Measurements from ENCODE around the gene TUSC2. TPM values are rescaled to one million over a fixed set of nuclear protein-coding genes. Genes with fewer than 3 reads are reported as not detected.

The TUSC2 gene
- total RNA-seq, 1 donor from 2014 or later, result 41.4 TPM

DNA sequence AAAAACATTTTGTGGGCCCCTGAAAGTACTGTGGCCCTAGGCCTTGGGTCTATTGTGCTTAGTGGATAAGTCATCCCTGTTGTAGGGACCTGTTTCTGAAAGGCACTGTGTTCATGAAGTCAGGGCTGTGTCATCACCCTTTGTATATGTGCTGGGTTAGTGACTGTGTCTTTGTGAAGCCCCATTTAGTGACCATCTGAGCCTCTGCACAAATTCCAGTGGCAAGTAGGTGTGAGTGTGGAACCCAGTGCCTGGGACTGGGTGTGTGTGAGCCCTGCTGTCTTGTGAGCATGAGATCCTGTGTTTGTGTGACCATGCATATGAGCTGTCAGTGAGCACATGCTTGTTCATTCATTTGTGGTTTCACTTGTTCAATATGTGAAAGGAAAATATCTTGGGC is 23.4 kb downstream of the TUSC2 start:
- Histone ChIP-seq H3K27ac (ENCODE audit: low read depth, low read length) (no peak overlapping the region), H3K9ac (ENCODE audit: low read length) (no peak overlapping the region), H3K4me3 (ENCODE audit: insufficient read depth, low read depth, low read length) (no peak overlapping the region), H3K4me1 (ENCODE audit: insufficient read depth, low read length) (peaks cover 8% of the 10 kb centered on the region), H4K20me1 (ENCODE audit: insufficient read depth, low read length) (no peaks in the 10 kb centered on the region), H3K4me2 (ENCODE audit: low read length) (no peak overlapping the region), H3K36me3 (ENCODE audit: insufficient read depth, low read length) (no peaks in the 10 kb centered on the region), H2AFZ (ENCODE audit: low read depth, low read length) (no peak overlapping the region), H3K27me3 (ENCODE audit: insufficient read depth, low read length) (no peaks in the 10 kb centered on the region), H3K9me3 (ENCODE audit: insufficient read depth, low read depth, low read length) (peaks cover 2% of the 10 kb centered on the region), H3K79me2 (ENCODE audit: insufficient read depth, low read length) (no peaks in the 10 kb centered on the region)
- FAIRE-seq (no peak), DNase-seq (ENCODE audit: low read depth) (no peak)
- Mint-ChIP-seq H3K4me1 (ENCODE audit: low read depth, unreplicated experiment) (peaks cover 8% of the 10 kb centered on the region), H3K9me3 (ENCODE audit: unreplicated experiment) (no peaks in the 10 kb centered on the region), H3K36me3 (ENCODE audit: low read depth, unreplicated experiment) (peaks cover 6% of the 10 kb centered on the region), H3K27me3 (ENCODE audit: low read depth, unreplicated experiment) (no peaks in the 10 kb centered on the region), H3K4me3 (ENCODE audit: unreplicated experiment) (no peak overlapping the region), H3K27ac (ENCODE audit: unreplicated experiment) (no peak overlapping the region)
- TF ChIP-seq EZH2 (IDR thresholded peaks at IDR 0.05; ENCODE audit: insufficient read depth, low read length), result no peak
- TF ChIP-seq, protein P1, sequence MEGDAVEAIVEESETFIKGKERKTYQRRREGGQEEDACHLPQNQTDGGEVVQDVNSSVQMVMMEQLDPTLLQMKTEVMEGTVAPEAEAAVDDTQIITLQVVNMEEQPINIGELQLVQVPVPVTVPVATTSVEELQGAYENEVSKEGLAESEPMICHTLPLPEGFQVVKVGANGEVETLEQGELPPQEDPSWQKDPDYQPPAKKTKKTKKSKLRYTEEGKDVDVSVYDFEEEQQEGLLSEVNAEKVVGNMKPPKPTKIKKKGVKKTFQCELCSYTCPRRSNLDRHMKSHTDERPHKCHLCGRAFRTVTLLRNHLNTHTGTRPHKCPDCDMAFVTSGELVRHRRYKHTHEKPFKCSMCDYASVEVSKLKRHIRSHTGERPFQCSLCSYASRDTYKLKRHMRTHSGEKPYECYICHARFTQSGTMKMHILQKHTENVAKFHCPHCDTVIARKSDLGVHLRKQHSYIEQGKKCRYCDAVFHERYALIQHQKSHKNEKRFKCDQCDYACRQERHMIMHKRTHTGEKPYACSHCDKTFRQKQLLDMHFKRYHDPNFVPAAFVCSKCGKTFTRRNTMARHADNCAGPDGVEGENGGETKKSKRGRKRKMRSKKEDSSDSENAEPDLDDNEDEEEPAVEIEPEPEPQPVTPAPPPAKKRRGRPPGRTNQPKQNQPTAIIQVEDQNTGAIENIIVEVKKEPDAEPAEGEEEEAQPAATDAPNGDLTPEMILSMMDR (IDR thresholded peaks at IDR 0.05; ENCODE audit: insufficient read depth, low read depth, low read length), result no peak

DNA sequence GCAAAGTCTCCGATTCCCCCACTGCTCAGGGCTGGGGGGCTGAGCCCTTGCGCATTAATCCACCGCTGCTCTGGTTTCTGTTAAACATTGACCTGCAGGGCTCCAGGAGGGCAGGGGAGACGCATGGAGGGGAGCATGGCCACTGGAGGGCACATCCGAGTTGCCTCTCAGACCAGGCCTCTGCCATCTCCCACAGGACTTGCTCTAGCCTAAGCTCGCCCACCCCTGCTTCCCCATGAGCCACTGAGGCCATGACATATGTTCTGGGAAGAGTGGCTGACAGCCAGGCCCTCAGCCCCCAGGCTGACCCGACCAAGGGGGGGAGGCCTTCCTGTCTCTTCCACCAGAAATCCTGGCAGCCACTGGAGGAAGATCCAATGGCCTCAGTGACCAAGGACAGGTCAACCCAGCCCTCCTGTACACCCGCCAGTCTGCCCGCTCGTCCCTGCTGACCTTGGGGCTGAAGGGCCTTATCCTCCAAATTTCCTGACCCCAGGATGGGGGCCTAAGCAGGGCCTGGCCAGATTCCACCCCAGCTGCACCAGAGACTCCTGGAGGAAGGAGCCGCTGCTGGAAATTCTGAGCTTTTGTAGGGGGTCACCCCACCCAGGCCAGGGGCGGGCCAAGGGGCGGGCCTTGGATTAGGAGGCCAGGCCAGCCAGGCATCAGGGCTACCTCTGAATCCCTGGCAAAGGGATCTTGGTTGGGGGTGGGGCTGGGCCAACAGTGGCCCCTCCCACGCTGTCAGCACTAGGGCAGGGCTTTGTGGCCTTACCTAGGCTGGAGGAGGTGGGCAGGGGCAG is 24.8 kb downstream of the TUSC2 start, which contains the start of gene HYAL1:
HYAL1 (minus strand) TSS at position 562 of the 803 bp plus-strand sequence. CDS start 618 bp downstream, outside the sequence.
- H3K27ac Mint-ChIP-seq (ENCODE audit: unreplicated experiment), result peak within 1 kb of the TSS; percentile 69
- no peaks in the 10 kb centered on the region for H4K20me1 ChIP-seq (ENCODE audit: insufficient read depth, low read length)
- peaks cover 4% of the 10 kb centered on the region for H3K36me3 Mint-ChIP-seq (ENCODE audit: low read depth, unreplicated experiment)
- no peak for DNase-seq (ENCODE audit: low read depth)
- H3K79me2 ChIP-seq (ENCODE audit: insufficient read depth, low read length), result no peaks in the 10 kb centered on the region
- H3K9ac ChIP-seq (ENCODE audit: low read length), result no peak within 1 kb of the TSS
- H3K36me3 ChIP-seq (ENCODE audit: insufficient read depth, low read length), result no peaks in the 10 kb centered on the region
- H3K27me3 ChIP-seq (ENCODE audit: insufficient read depth, low read length), result no peaks in the 10 kb centered on the region
- H3K4me1 Mint-ChIP-seq (ENCODE audit: low read depth, unreplicated experiment), result peaks cover 8% of the 10 kb centered on the region
- no peaks in the 10 kb centered on the region for H3K27me3 Mint-ChIP-seq (ENCODE audit: low read depth, unreplicated experiment)
- H3K9me3 ChIP-seq (ENCODE audit: insufficient read depth, low read depth, low read length), result no peaks in the 10 kb centered on the region
- H3K4me3 ChIP-seq (ENCODE audit: insufficient read depth, low read depth, low read length), result no peak within 1 kb of the TSS
- H2AFZ ChIP-seq (ENCODE audit: low read depth, low read length), result no peak within 1 kb of the TSS
- TF ChIP-seq, protein P1 (IDR thresholded peaks at IDR 0.05; ENCODE audit: insufficient read depth, low read depth, low read length), result no peak
- no peak for TF ChIP-seq EZH2 (IDR thresholded peaks at IDR 0.05; ENCODE audit: insufficient read depth, low read length)
- peaks cover 15% of the 10 kb centered on the region for H3K4me1 ChIP-seq (ENCODE audit: insufficient read depth, low read length)
- no peak within 1 kb of the TSS for H3K27ac ChIP-seq (ENCODE audit: low read depth, low read length)
- no peak within 1 kb of the TSS for H3K4me3 Mint-ChIP-seq (ENCODE audit: unreplicated experiment)
- no peak within 1 kb of the TSS for H3K4me2 ChIP-seq (ENCODE audit: low read length)
- no peaks in the 10 kb centered on the region for H3K9me3 Mint-ChIP-seq (ENCODE audit: unreplicated experiment)
- FAIRE-seq, result no peak
